GM23338 (cell line): ENCODE results near the gene GLUL. TPM values are rescaled to one million over a fixed set of nuclear protein-coding genes. Genes with fewer than 3 reads are reported as not detected.

ENCODE experiments used
- ATAC-seq: fragments of 200-7000 bp; cut with Tn5 transposase; 3 replicates; pipeline ENCODE4 v1.9.1; 2020
- DNase-seq: peaks from one replicate; pipeline ENCODE4 v3.0.0-alpha.2; 2015; ENCODE audit warnings: low spot score
- H2AFZ ChIP-seq: fragments of 200-600 bp; sonication (generic); 2 replicates; pipeline ENCODE4 v1.8.0; 2016; ENCODE audit warnings: antibody characterized with exemption, mild to moderate bottlenecking, moderate library complexity
- H3F3A ChIP-seq: fragments of 200-600 bp; sonication (generic); replicated peaks from 2 replicates; pipeline ENCODE4 v1.8.0; 2017; ENCODE audit warnings: antibody characterized with exemption, mixed run types, low read depth
- H3K27ac ChIP-seq: fragments of 200-600 bp; sonication (generic); 2 replicates; pipeline ENCODE4 v1.6.1; 2016; ENCODE audit warnings: low read depth
- H3K27me3 ChIP-seq: fragments of 200-600 bp; sonication (generic); 2 replicates; pipeline ENCODE4 v1.8.0; 2016; ENCODE audit warnings: mild to moderate bottlenecking, mixed run types, moderate library complexity; ENCODE audit not compliant: insufficient read depth
- H3K36me3 ChIP-seq: fragments of 200-600 bp; sonication (generic); 2 replicates; pipeline ENCODE4 v1.8.0; 2016; ENCODE audit warnings: mild to moderate bottlenecking; ENCODE audit not compliant: insufficient read depth
- H3K4me1 ChIP-seq: fragments of 200-600 bp; sonication (generic); 2 replicates; pipeline ENCODE4 v1.8.0; 2016; ENCODE audit warnings: mild to moderate bottlenecking, moderate library complexity; ENCODE audit not compliant: insufficient read depth
- H3K4me2 ChIP-seq: fragments of 200-600 bp; sonication (generic); 2 replicates; pipeline ENCODE4 v1.7.1; 2017; ENCODE audit warnings: mixed run types
- H3K4me3 ChIP-seq: fragments of 200-600 bp; sonication (generic); 2 replicates; pipeline ENCODE4 v1.6.1; 2016; ENCODE audit warnings: mixed run types
- H3K79me2 ChIP-seq: fragments of 200-600 bp; sonication (generic); replicated peaks from 2 replicates; pipeline ENCODE4 v1.8.0; 2017; ENCODE audit warnings: mild to moderate bottlenecking; ENCODE audit not compliant: insufficient read depth
- H3K9me2 ChIP-seq: fragments of 200-600 bp; sonication (generic); 2 replicates; pipeline ENCODE4 v1.8.0; 2017; ENCODE audit not compliant: insufficient read depth
- H4K20me1 ChIP-seq: fragments of 200-600 bp; sonication (generic); replicated peaks from 2 replicates; pipeline ENCODE4 v1.8.0; 2017; ENCODE audit warnings: mild to moderate bottlenecking; ENCODE audit not compliant: insufficient read depth
- H3K27ac Mint-ChIP-seq: 2 replicates; pipeline ENCODE4 v1.8.0; 2020; ENCODE audit warnings: inconsistent platforms, mild to moderate bottlenecking, moderate library complexity, mixed read lengths
- H3K27me3 Mint-ChIP-seq: 3 replicates; pipeline ENCODE4 v1.8.0; 2022; ENCODE audit warnings: low read depth, mild to moderate bottlenecking, moderate library complexity, mixed read lengths, inconsistent platforms; ENCODE audit not compliant: insufficient read depth, poor library complexity
- H3K36me3 Mint-ChIP-seq: 3 replicates; pipeline ENCODE4 v1.8.0; 2021; ENCODE audit warnings: low read depth, mild to moderate bottlenecking, inconsistent platforms, moderate library complexity, mixed read lengths
- H3K4me1 Mint-ChIP-seq: 3 replicates; pipeline ENCODE4 v1.8.0; 2020; ENCODE audit warnings: mild to moderate bottlenecking, inconsistent platforms, mixed read lengths
- H3K4me3 Mint-ChIP-seq: 3 replicates; pipeline ENCODE4 v1.8.0; 2021; ENCODE audit warnings: moderate library complexity, mild to moderate bottlenecking, inconsistent platforms, mixed read lengths
- H3K9me3 Mint-ChIP-seq: 3 replicates; pipeline ENCODE4 v1.8.0; 2020; ENCODE audit warnings: moderate library complexity, mild to moderate bottlenecking, inconsistent platforms, mixed read lengths
- CREB1 ChIP-seq: fragments of 250-450 bp; sonication (Bioruptor Pico); IDR thresholded peaks from 2 replicates; pipeline ENCODE4 v1.5.0; 2020; ENCODE audit warnings: low read depth, mild to moderate bottlenecking, moderate library complexity
- EZH2 ChIP-seq: fragments of 200-600 bp; sonication (generic); IDR thresholded peaks from one replicate; pipeline ENCODE4 v1.8.0; 2017; ENCODE audit warnings: antibody characterized with exemption, mild to moderate bottlenecking, low read depth; ENCODE audit not compliant: unreplicated experiment
- EZH2phosphoT487 ChIP-seq: fragments of 200-600 bp; sonication (generic); IDR thresholded peaks from one replicate; pipeline ENCODE4 v1.8.1; 2018; ENCODE audit warnings: antibody characterized with exemption; ENCODE audit not compliant: unreplicated experiment
- JUNB ChIP-seq: IDR thresholded peaks from one replicate; pipeline ENCODE4 v1.6.1; 2016; ENCODE audit warnings: antibody characterized with exemption; ENCODE audit not compliant: unreplicated experiment
- NANOG ChIP-seq: IDR thresholded peaks from 2 replicates; pipeline ENCODE4 v1.6.1; 2016; ENCODE audit warnings: antibody characterized with exemption, borderline replicate concordance
- POLR2AphosphoS5 ChIP-seq: IDR thresholded peaks from 2 replicates; pipeline ENCODE4 v1.6.1; 2016; ENCODE audit warnings: antibody characterized with exemption, low read depth
- REST ChIP-seq: IDR thresholded peaks from one replicate; pipeline ENCODE4 v1.6.1; 2018; ENCODE audit warnings: antibody characterized with exemption; ENCODE audit not compliant: unreplicated experiment
- STAT1 ChIP-seq: IDR thresholded peaks from one replicate; pipeline ENCODE4 v1.6.1; 2016; ENCODE audit warnings: antibody characterized with exemption; ENCODE audit not compliant: unreplicated experiment
- ZNF114 ChIP-seq: fragments of 250-450 bp; sonication (Bioruptor Pico); IDR thresholded peaks from 2 replicates; pipeline ENCODE4 v1.5.0; 2020; ENCODE audit warnings: mild to moderate bottlenecking, moderate library complexity
- ZNF331 ChIP-seq: fragments of 250-450 bp; sonication (Bioruptor Pico); IDR thresholded peaks from 2 replicates; pipeline ENCODE4 v1.5.0; 2020; ENCODE audit warnings: low read depth, mild to moderate bottlenecking, moderate library complexity
- ZNF462 ChIP-seq: fragments of 250-450 bp; sonication (Bioruptor Pico); IDR thresholded peaks from 2 replicates; pipeline ENCODE4 v1.5.0; 2020; ENCODE audit warnings: mild to moderate bottlenecking, moderate library complexity
- polyA plus RNA-seq: library from polyadenylated mRNA; unstranded; fragments of >200 nt; fragmentation: Nextera tagmentation; extraction: Ambion mirVana; gene quantifications from 2 replicates; pipeline ENCODE4 v1.2.1, GENCODE V29; 2016
- total RNA-seq: library from RNA; depleted of rRNA; stranded (reverse); fragments of >200 nt; shearing (Covaris generic); gene quantifications from 2 replicates; pipeline ENCODE4 v1.2.3, GENCODE V29; 2014
- TF ChIP-seq, protein P1 (sequence below), 2 experiments: fragments of 200-600 bp in 1 of 2; sonication (generic) in 1 of 2; conservative IDR thresholded peaks; 2 replicates each; pipeline versions ENCODE4 v1.5.1 to v1.6.1; 2016 to 2017; ENCODE audit warnings: antibody characterized with exemption in 2 of 2, low read depth in 2 of 2, mild to moderate bottlenecking in 2 of 2, moderate library complexity in 1 of 2
- TF ChIP-seq, protein P2 (sequence below): IDR thresholded peaks from 2 replicates; pipeline ENCODE4 v1.6.1; 2016; ENCODE audit warnings: antibody characterized with exemption

Gene GLUL
- total and polyA plus RNA-seq, 2 experiments from 2014 or later: 254 to 356 TPM

GRCh38 chr1:182366596-182366995, 25.0 kb downstream of the GLUL start:
- H3K4me1 Mint-ChIP-seq: peaks cover 16% of the 10 kb centered on the region

More at GRCh38 chr1:182366596-182366995, 25.0 kb downstream of the GLUL start:
- H3K27me3 Mint-ChIP-seq: peaks cover 3% of the 10 kb centered on the region
- no peaks in the 10 kb centered on the region for H4K20me1 ChIP-seq
- TF ChIP-seq NANOG (no peak), POLR2AphosphoS5 (no peak), JUNB (no peak), ZNF462 (CRISPR knock-in tag) (no peak), CREB1 (no peak), REST (no peak), ZNF114 (CRISPR knock-in tag) (no peak), EZH2 (no peak), STAT1 (no peak), ZNF331 (CRISPR knock-in tag) (no peak), EZH2phosphoT487 (no peak)
- TF ChIP-seq, protein P1, sequence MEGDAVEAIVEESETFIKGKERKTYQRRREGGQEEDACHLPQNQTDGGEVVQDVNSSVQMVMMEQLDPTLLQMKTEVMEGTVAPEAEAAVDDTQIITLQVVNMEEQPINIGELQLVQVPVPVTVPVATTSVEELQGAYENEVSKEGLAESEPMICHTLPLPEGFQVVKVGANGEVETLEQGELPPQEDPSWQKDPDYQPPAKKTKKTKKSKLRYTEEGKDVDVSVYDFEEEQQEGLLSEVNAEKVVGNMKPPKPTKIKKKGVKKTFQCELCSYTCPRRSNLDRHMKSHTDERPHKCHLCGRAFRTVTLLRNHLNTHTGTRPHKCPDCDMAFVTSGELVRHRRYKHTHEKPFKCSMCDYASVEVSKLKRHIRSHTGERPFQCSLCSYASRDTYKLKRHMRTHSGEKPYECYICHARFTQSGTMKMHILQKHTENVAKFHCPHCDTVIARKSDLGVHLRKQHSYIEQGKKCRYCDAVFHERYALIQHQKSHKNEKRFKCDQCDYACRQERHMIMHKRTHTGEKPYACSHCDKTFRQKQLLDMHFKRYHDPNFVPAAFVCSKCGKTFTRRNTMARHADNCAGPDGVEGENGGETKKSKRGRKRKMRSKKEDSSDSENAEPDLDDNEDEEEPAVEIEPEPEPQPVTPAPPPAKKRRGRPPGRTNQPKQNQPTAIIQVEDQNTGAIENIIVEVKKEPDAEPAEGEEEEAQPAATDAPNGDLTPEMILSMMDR (conservative IDR thresholded peaks at IDR 0.05; ENCODE audit: low read depth in 2 of 2): no peak
- TF ChIP-seq, protein P2, sequence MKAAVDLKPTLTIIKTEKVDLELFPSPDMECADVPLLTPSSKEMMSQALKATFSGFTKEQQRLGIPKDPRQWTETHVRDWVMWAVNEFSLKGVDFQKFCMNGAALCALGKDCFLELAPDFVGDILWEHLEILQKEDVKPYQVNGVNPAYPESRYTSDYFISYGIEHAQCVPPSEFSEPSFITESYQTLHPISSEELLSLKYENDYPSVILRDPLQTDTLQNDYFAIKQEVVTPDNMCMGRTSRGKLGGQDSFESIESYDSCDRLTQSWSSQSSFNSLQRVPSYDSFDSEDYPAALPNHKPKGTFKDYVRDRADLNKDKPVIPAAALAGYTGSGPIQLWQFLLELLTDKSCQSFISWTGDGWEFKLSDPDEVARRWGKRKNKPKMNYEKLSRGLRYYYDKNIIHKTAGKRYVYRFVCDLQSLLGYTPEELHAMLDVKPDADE: no peak
- H3K36me3 ChIP-seq: no peaks in the 10 kb centered on the region
- no peaks in the 10 kb centered on the region for H3K36me3 Mint-ChIP-seq
- H3K9me3 Mint-ChIP-seq: no peaks in the 10 kb centered on the region
- no peak overlapping the region for H2AFZ ChIP-seq
- H3K27ac Mint-ChIP-seq: no peak overlapping the region
- H3K27ac ChIP-seq: no peak overlapping the region
- H3K9me2 ChIP-seq: peaks cover 13% of the 10 kb centered on the region; the same call in 1 of the 2 replicates
- H3K79me2 ChIP-seq: no peaks in the 10 kb centered on the region
- H3K4me1 ChIP-seq: peaks cover 5% of the 10 kb centered on the region; the same call in 1 of the 2 replicates
- ATAC-seq: no peak
- H3K4me3 Mint-ChIP-seq: no peak overlapping the region
- no peaks in the 10 kb centered on the region for H3K27me3 ChIP-seq
- no peaks in the 10 kb centered on the region for H3F3A ChIP-seq
- H3K4me3 ChIP-seq: no peak overlapping the region
- no peak for DNase-seq
- no peak overlapping the region for H3K4me2 ChIP-seq
